CD14-positive monocyte (primary cell): ENCODE data around the gene MAGI3. TPM values are rescaled to one million over a fixed set of nuclear protein-coding genes. Genes with fewer than 3 reads are reported as not detected.

Source experiments
- DNase-seq, 3 donors: peaks; one replicate each; pipeline ENCODE4 v3.0.0-alpha.2; 2011 to 2022
- H2AFZ ChIP-seq: 2 replicates; pipeline ENCODE4 v1.6.0; 2012; ENCODE audit warnings: mild to moderate bottlenecking, low read depth, low read length, inconsistent platforms; ENCODE audit not compliant: insufficient read depth, poor library complexity, severe bottlenecking
- H3K27ac ChIP-seq, 2 donors: 1 replicate in 1 of 2; 2 replicates in 1 of 2; pipeline ENCODE4 v1.5.1; 2012 to 2013; ENCODE audit warnings: low read length in 2 of 2, control low read depth in 1 of 2, inconsistent platforms in 1 of 2, low read depth in 1 of 2, mild to moderate bottlenecking in 1 of 2
- H3K27me3 ChIP-seq, 2 donors: one replicate each; pipeline versions ENCODE4 v1.6.0 to v1.6.1; 2011 to 2013; ENCODE audit warnings: low read length in 2 of 2; ENCODE audit not compliant: control insufficient read depth in 2 of 2, insufficient read depth in 2 of 2
- H3K36me3 ChIP-seq, 2 donors: replicated peaks in 1 of 2; 1 replicate in 1 of 2; 2 replicates in 1 of 2; pipeline versions ENCODE4 v1.5.1 to v1.6.1; 2012 to 2013; ENCODE audit warnings: low read length in 2 of 2, control low read depth in 1 of 2, inconsistent platforms in 1 of 2, mild to moderate bottlenecking in 1 of 2; ENCODE audit not compliant: insufficient read depth in 2 of 2, control insufficient read depth in 1 of 2
- H3K4me1 ChIP-seq, 2 donors: 1 replicate in 1 of 2; 2 replicates in 1 of 2; pipeline versions ENCODE4 v1.5.1 to v1.6.1; 2012 to 2013; ENCODE audit warnings: low read length in 2 of 2, control low read depth in 1 of 2, inconsistent platforms in 1 of 2, mild to moderate bottlenecking in 1 of 2, moderate library complexity in 1 of 2; ENCODE audit not compliant: insufficient read depth in 2 of 2, control insufficient read depth in 1 of 2
- H3K4me2 ChIP-seq: replicated peaks from 2 replicates; pipeline ENCODE3; 2012; ENCODE audit warnings: low read length, moderate library complexity, mild to moderate bottlenecking; ENCODE audit not compliant: poor library complexity, severe bottlenecking; ENCODE audit errors: extremely low read depth
- H3K4me3 ChIP-seq, 3 experiments: fragments of 200-600 bp in 1 of 3; sonication (generic) in 1 of 3; replicated peaks in 1 of 3; 1 replicate in 2 of 3; 2 replicates in 1 of 3; pipeline ENCODE4 v1.5.1; 2011 to 2013; ENCODE audit warnings: low read length in 3 of 3, mild to moderate bottlenecking in 3 of 3, control low read depth in 2 of 3, low read depth in 2 of 3, inconsistent platforms in 1 of 3, moderate library complexity in 1 of 3
- H3K79me2 ChIP-seq: 2 replicates; pipeline ENCODE4 v1.6.0; 2012; ENCODE audit warnings: mild to moderate bottlenecking, control low read depth, inconsistent platforms, low read length, moderate library complexity; ENCODE audit not compliant: insufficient read depth
- H3K9ac ChIP-seq: 2 replicates; pipeline ENCODE4 v1.6.0; 2017; ENCODE audit warnings: low read length, mild to moderate bottlenecking; ENCODE audit not compliant: insufficient read depth, poor library complexity, severe bottlenecking
- H3K9me3 ChIP-seq, 2 donors: replicated peaks in 1 of 2; 1 replicate in 1 of 2; 2 replicates in 1 of 2; pipeline versions ENCODE4 v1.5.1 to v1.6.1; 2012 to 2013; ENCODE audit warnings: low read length in 2 of 2, control low read depth in 1 of 2; ENCODE audit not compliant: control insufficient read depth in 1 of 2, insufficient read depth in 1 of 2
- H4K20me1 ChIP-seq: 2 replicates; pipeline ENCODE4 v1.6.0; 2012; ENCODE audit warnings: mild to moderate bottlenecking, low read length, control low read depth, moderate library complexity; ENCODE audit not compliant: insufficient read depth
- H3K27ac Mint-ChIP-seq, 7 donors: one replicate each; pipeline ENCODE4 v1.8.0; 2020; ENCODE audit warnings: mild to moderate bottlenecking in 7 of 7, mixed read lengths in 7 of 7, moderate library complexity in 6 of 7, inconsistent platforms in 2 of 7
- H3K27me3 Mint-ChIP-seq, 3 donors: one replicate each; pipeline ENCODE4 v1.8.0; 2021 to 2022; ENCODE audit warnings: low read depth in 3 of 3, mild to moderate bottlenecking in 3 of 3, mixed read lengths in 3 of 3, moderate library complexity in 3 of 3, inconsistent platforms in 1 of 3
- H3K36me3 Mint-ChIP-seq, 2 donors: one replicate each; pipeline ENCODE4 v1.8.0; 2020; ENCODE audit warnings: mixed read lengths in 2 of 2, inconsistent platforms in 1 of 2, mild to moderate bottlenecking in 1 of 2
- H3K4me1 Mint-ChIP-seq: one replicate; pipeline ENCODE4 v1.8.0; 2020; ENCODE audit warnings: mild to moderate bottlenecking, mixed read lengths
- H3K4me3 Mint-ChIP-seq, 2 donors: one replicate each; pipeline ENCODE4 v1.8.0; 2020; ENCODE audit warnings: mild to moderate bottlenecking in 2 of 2, mixed read lengths in 2 of 2, moderate library complexity in 1 of 2
- H3K9me3 Mint-ChIP-seq, 7 donors: one replicate each; pipeline ENCODE4 v1.8.0; 2020 to 2022; ENCODE audit warnings: mixed read lengths in 7 of 7, mild to moderate bottlenecking in 6 of 7, moderate library complexity in 6 of 7, inconsistent platforms in 2 of 7
- CTCF ChIP-seq: fragments of 200-600 bp; IDR thresholded peaks from one replicate; pipeline ENCODE4 v1.8.0; 2022; ENCODE audit warnings: antibody characterized with exemption, mild to moderate bottlenecking
- WGBS: methylation state at CpG from one replicate; pipeline ENCODE4 v1.1.5; 2013; ENCODE audit warnings: missing lambda C conversion rate; ENCODE audit not compliant: insufficient coverage; 5-methylcytosine and 5-hydroxymethylcytosine counted together
- intact Hi-C, 2 donors: fragments of 100-400 bp; cut with micrococcal nuclease; formaldehyde crosslinking; loops; one replicate each; pipeline versions ENCODE4 v1.15.0 to v1.15.1; 2023
- polyA plus RNA-seq, 3 donors: library from polyadenylated mRNA; depleted of rRNA in 1 of 3; unstranded in 2 of 3; stranded (reverse) in 1 of 3; fragments of 300-500 nt in 2 of 3; fragments of >200 nt in 1 of 3; fragmentation: Illumina TruSeq in 2 of 3; gene quantifications; 1 replicate in 2 of 3; 2 replicates in 1 of 3; pipeline ENCODE4 v1.2.3, GENCODE V29; 2012 to 2021

MAGI3 gene
- polyA plus RNA-seq, 3 donors, result 0.36 to 0.58 (median 0.43) TPM

GRCh38 chr1:113605146-113605545 is 214.8 kb downstream of the MAGI3 start:
- Histone ChIP-seq H3K9ac (no peak overlapping the region), H3K4me1 (no peaks in the 10 kb centered on the region), H3K36me3 (no peaks in the 10 kb centered on the region), H3K27ac (no peak overlapping the region), H4K20me1 (no peaks in the 10 kb centered on the region), H3K27me3 (no peaks in the 10 kb centered on the region), H3K4me2 (no peak overlapping the region), H3K9me3 (peaks cover 0 to 3% of the 10 kb centered on the region in 2 donors), H3K4me3 (no peak overlapping the region), H2AFZ (no peak overlapping the region), H3K79me2 (no peaks in the 10 kb centered on the region)
- Mint-ChIP-seq H3K9me3 (peaks cover 2 to 12% (median 12%) of the 10 kb centered on the region in 7 donors), H3K4me3 (no peak overlapping the region), H3K4me1 (no peaks in the 10 kb centered on the region), H3K27ac (no peak overlapping the region), H3K36me3 (no peaks in the 10 kb centered on the region), H3K27me3 (peaks cover 0 to 4% (median 0%) of the 10 kb centered on the region in 3 donors)
- DNase-seq, result no peak
- intact Hi-C loops, result no loop called here
- no peak for TF ChIP-seq CTCF

GRCh38 chr1:113608399-113608798 is 218.1 kb downstream of the MAGI3 start:
- H3K27ac ChIP-seq, result no peak overlapping the region
- no peak overlapping the region for H3K9ac ChIP-seq
- WGBS, result 76% methylated on average over 2 of the region's 3 CpGs
- Mint-ChIP-seq H3K9me3 (peaks cover 0 to 7% (median 5%) of the 10 kb centered on the region in 7 donors), H3K36me3 (peaks cover 0 to 2% of the 10 kb centered on the region in 2 donors), H3K27ac (no peak overlapping the region), H3K4me3 (no peak overlapping the region), H3K4me1 (no peaks in the 10 kb centered on the region), H3K27me3 (peaks cover 0 to 9% (median 0%) of the 10 kb centered on the region in 3 donors)
- H3K9me3 ChIP-seq, result no peaks in the 10 kb centered on the region
- no peaks in the 10 kb centered on the region for H3K27me3 ChIP-seq
- H3K4me2 ChIP-seq, result no peak overlapping the region
- no peaks in the 10 kb centered on the region for H4K20me1 ChIP-seq
- no peaks in the 10 kb centered on the region for H3K36me3 ChIP-seq
- DNase-seq, result no peak
- intact Hi-C loops, result no loop called here
- TF ChIP-seq CTCF, result no peak
- H3K79me2 ChIP-seq, result no peaks in the 10 kb centered on the region
- no peak overlapping the region for H2AFZ ChIP-seq
- H3K4me3 ChIP-seq, result no peak overlapping the region
- H3K4me1 ChIP-seq, result no peaks in the 10 kb centered on the region
